ENCODE results near the gene LCE1A. TPM values are rescaled to one million over a fixed set of nuclear protein-coding genes. Genes with fewer than 3 reads are reported as not detected.

LCE1A gene
- total RNA-seq, 1 donor from 2014 or later: not detected

- TF ChIP-seq CTCF (IDR thresholded peaks at IDR 0.05; ENCODE audit: unreplicated experiment): no peak
- Mint-ChIP-seq H3K27ac (ENCODE audit: unreplicated experiment) (no peak overlapping the region), H3K27me3 (ENCODE audit: unreplicated experiment) (no peaks in the 10 kb centered on the region), H3K4me1 (ENCODE audit: unreplicated experiment) (peaks cover 6% of the 10 kb centered on the region), H3K36me3 (ENCODE audit: low read depth, unreplicated experiment) (no peaks in the 10 kb centered on the region), H3K4me3 (ENCODE audit: unreplicated experiment) (no peak overlapping the region), H3K9me3 (ENCODE audit: unreplicated experiment) (no peaks in the 10 kb centered on the region)
- DNase-seq (ENCODE audit: low spot score): no peak
Observed at GRCh38 chr1:152795686-152796085, 31.6 kb upstream of the LCE1A start.

- H3K4me1 Mint-ChIP-seq (ENCODE audit: unreplicated experiment): peaks cover 6% of the 10 kb centered on the region
- DNase-seq (ENCODE audit: low spot score): no peak
- no peak for TF ChIP-seq CTCF (IDR thresholded peaks at IDR 0.05; ENCODE audit: unreplicated experiment)
- no peaks in the 10 kb centered on the region for H3K9me3 Mint-ChIP-seq (ENCODE audit: unreplicated experiment)
- H3K27ac Mint-ChIP-seq (ENCODE audit: unreplicated experiment): no peak within 1 kb of the TSS
- no peaks in the 10 kb centered on the region for H3K36me3 Mint-ChIP-seq (ENCODE audit: low read depth, unreplicated experiment)
- H3K4me3 Mint-ChIP-seq (ENCODE audit: unreplicated experiment): no peak within 1 kb of the TSS
- no peaks in the 10 kb centered on the region for H3K27me3 Mint-ChIP-seq (ENCODE audit: unreplicated experiment)
Observed at GRCh38 chr1:152796421-152796820, 30.9 kb upstream of the LCE1A start, which contains the start of gene LCE1D. LCE1D (plus strand) TSS chr1:152796721; CDS start chr1:152797795, 1,074 bp downstream.

- H3K36me3 Mint-ChIP-seq (ENCODE audit: low read depth, unreplicated experiment): no peaks in the 10 kb centered on the region
- H3K4me3 Mint-ChIP-seq (ENCODE audit: unreplicated experiment): no peak overlapping the region
- TF ChIP-seq CTCF (IDR thresholded peaks at IDR 0.05; ENCODE audit: unreplicated experiment): no peak
- H3K4me1 Mint-ChIP-seq (ENCODE audit: unreplicated experiment): peaks cover 6% of the 10 kb centered on the region
- H3K9me3 Mint-ChIP-seq (ENCODE audit: unreplicated experiment): no peaks in the 10 kb centered on the region
- DNase-seq (ENCODE audit: low spot score): no peak
- no peaks in the 10 kb centered on the region for H3K27me3 Mint-ChIP-seq (ENCODE audit: unreplicated experiment)
- H3K27ac Mint-ChIP-seq (ENCODE audit: unreplicated experiment): no peak overlapping the region
Observed at GRCh38 chr1:152801333-152801732, 25.9 kb upstream of the LCE1A start.

GRCh38 chr1:152806576-152806975 is 20.7 kb upstream of the LCE1A start, which contains the start of gene LCE1C:
LCE1C (minus strand) TSS chr1:152806651; CDS start chr1:152805478, 1,173 bp downstream.
- no peak within 1 kb of the TSS for H3K27ac Mint-ChIP-seq (ENCODE audit: unreplicated experiment)
- H3K9me3 Mint-ChIP-seq (ENCODE audit: unreplicated experiment): no peaks in the 10 kb centered on the region
- H3K4me1 Mint-ChIP-seq (ENCODE audit: unreplicated experiment): no peaks in the 10 kb centered on the region
- H3K36me3 Mint-ChIP-seq (ENCODE audit: low read depth, unreplicated experiment): no peaks in the 10 kb centered on the region
- no peak for DNase-seq (ENCODE audit: low spot score)
- H3K4me3 Mint-ChIP-seq (ENCODE audit: unreplicated experiment): no peak within 1 kb of the TSS
- TF ChIP-seq CTCF (IDR thresholded peaks at IDR 0.05; ENCODE audit: unreplicated experiment): no peak
- peaks cover 2% of the 10 kb centered on the region for H3K27me3 Mint-ChIP-seq (ENCODE audit: unreplicated experiment)

- H3K9me3 Mint-ChIP-seq (ENCODE audit: unreplicated experiment): no peaks in the 10 kb centered on the region
Observed at GRCh38 chr1:152811050-152811449, 16.2 kb upstream of the LCE1A start.

More at GRCh38 chr1:152811050-152811449, 16.2 kb upstream of the LCE1A start:
- Mint-ChIP-seq H3K4me1 (ENCODE audit: unreplicated experiment) (no peaks in the 10 kb centered on the region), H3K27me3 (ENCODE audit: unreplicated experiment) (peaks cover 2% of the 10 kb centered on the region), H3K27ac (ENCODE audit: unreplicated experiment) (no peak overlapping the region), H3K4me3 (ENCODE audit: unreplicated experiment) (no peak overlapping the region), H3K36me3 (ENCODE audit: low read depth, unreplicated experiment) (no peaks in the 10 kb centered on the region)
- DNase-seq (ENCODE audit: low spot score): no peak
- TF ChIP-seq CTCF (IDR thresholded peaks at IDR 0.05; ENCODE audit: unreplicated experiment): no peak

Data from endothelial cell (in vitro differentiated cells).